Measurements from ENCODE around the gene KIFBP.
"Not testable (repeated sequence)": the region's sequence is repeated elsewhere in the genome, so short reads cannot be mapped to it uniquely, and the experiment has no call there.

KIFBP gene

DNA sequence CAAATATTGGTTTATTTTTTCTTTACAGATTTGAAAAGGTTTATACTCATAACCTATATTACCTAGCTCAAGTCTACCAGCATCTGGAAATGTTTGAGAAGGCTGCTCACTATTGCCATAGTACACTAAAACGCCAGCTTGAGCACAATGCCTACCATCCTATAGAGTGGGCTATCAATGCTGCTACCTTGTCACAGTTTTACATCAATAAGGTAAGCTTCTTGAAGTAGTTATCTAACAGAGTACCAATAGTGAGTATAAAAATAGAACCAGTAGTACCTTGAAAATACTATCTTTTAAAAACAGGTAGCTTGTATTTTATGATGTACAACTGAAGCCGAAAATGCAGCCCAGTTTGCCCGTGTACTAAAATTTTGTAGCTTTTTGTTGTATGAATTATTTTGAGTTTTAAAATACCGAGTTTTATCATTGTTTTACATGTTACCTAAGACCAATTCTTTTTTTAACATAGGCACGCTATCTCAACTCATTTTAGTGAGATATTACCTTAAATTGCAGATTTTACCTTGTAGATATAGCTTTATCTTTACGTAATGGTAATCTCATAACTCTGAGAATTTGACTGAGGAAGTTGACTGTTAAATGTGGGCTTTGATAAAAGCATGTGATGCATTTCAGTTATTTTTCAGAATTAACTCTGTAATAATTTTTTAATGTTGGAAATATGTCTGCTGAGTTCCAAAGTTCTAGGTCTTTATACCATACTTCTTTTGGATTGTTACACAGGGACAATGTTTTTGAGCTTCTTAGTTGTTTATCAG lies 17.3 kb downstream of the KIFBP start:
- DNase-seq = no peak

DNA sequence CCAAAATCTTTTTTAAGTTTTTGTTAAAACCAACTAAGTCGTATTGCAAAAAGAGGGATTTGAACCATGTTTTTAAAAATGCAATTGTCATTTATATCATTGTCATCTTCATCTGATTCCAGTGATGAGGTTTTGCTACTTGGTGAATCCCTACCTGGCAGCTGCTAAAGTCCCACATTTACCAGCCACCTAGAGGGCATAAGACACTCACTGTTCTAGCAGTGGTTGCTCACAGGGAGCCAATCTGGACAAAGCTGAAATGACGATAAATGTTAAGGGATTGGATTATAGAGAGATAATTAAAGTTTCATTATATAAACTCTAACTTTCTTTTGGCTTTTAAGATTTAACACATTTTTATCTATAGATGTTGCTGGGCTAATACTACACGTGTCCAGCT lies 18.7 kb downstream of the KIFBP start:
- no peak for DNase-seq

DNA sequence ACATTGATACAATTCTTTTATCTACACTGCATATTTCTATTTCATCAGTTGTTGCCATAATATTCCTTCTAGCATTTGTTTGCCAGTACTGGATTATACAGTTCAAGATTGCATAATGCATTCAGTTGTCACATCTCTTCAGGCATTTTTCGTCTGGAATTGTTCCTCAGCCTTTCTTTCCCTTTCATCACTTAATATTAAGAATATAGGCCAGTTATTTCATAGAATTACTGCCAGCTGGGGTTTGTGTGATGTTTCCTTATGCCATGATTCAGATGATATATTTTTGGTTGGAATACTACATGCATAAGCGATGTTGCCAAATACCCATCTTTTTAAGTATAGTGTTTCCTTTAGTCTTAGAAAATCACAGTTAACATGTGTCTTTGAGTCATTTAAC lies 20.8 kb downstream of the KIFBP start:
- peak; percentile 74 for DNase-seq

DNA sequence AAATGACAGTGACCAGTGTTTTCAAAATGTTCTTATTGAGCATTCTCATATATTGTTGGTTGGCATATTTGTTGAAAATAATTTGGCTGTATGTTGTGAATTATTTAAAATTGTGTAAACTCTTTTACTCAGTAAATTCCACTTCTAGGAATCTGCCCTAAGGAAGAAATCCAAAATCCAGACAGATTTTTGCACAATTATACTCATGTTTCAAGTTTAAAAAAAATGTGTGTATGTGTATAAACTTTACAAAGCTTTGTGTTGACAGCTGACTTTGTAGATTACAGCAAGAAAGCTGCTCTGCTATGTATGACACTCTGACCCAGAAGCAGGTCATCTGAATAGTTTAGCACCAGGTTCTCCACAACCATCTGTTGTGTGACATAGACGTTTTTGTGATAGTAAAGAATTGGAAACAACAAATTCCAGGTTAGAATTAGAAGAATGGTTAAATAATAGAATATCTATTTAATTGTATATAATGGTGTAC lies 21.6 kb downstream of the KIFBP start:
- DNase-seq = no peak

DNA sequence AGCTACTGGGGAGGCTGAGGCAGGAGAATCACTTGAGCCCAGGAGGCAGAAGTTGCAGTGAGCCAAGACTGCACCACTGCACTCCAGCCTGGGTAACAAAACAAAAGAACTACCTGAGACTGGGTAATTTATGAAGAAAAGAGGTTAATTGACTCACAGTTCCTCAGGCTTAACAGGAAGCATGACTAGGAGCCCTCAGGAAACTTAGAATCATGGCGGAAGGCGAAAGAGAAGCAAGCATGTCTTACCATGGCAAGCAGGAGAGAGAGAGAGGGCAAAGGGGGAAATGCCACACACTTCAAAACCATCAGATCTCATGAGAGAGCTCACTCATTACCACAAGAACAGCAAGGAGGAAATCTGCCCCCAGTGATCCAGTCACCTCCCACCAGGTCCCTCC lies 24.2 kb downstream of the KIFBP start:
- DNase-seq = not testable (repeated sequence)

DNA sequence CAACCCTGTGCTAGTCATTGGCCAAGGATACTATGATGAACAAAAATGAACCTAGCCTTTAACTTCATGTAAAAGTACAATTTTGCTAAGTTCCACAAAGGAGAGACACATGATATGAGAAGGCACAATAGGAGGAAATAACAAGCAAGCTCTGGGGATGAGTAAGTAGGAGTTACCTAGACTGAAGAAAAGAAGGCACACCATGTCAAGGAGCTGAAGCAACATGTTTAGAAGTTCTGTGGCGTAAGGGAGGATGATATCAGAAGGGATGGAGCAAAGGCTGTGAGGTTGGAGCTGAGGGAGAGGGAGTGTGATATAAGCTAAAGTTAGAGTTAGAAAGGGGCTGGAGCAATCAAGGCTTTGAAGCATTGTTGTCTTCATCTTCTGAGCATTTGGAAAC lies 25.6 kb downstream of the KIFBP start:
- DNase-seq = no peak

DNA sequence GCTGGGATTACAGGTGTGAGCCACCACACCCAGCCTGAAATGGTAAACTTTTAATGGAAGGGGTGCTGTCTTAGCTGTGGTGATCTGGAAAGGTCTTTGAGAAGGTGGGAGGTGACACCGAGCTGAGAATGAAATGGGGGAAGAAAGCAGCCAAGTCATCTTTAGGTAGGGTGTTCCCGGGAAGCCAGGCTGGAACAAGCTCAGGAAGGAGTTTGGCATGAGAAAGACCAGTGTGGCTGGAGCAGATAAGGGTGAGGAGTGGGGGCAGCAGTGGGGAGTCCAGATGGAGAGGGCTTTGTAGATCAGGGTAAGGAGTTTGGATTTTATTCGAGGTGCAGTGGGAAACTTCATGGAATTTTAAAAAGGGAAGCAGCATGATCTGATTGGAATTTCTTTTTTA lies 30.0 kb downstream of the KIFBP start:
- no peak for DNase-seq

DNA sequence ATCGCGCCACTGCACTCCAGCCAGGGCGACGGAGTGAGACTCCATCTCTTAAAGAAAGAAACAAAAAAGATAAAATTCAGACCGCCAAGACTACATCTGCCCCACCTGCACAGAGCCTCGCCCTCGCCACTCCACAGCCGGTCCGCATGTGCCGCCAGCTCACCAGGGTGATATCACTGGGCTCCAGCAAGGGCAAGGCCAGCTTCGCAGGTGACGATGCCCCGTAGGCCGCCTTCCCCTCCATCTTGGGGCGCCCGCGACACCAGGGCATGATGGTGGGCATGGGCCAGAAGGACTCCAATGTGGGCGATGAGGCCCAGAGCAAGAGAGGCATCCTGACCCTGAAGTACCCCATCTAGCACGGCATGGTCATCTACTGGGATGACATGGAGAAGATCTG lies 34.0 kb downstream of the KIFBP start:
- DNase-seq = no peak

DNA sequence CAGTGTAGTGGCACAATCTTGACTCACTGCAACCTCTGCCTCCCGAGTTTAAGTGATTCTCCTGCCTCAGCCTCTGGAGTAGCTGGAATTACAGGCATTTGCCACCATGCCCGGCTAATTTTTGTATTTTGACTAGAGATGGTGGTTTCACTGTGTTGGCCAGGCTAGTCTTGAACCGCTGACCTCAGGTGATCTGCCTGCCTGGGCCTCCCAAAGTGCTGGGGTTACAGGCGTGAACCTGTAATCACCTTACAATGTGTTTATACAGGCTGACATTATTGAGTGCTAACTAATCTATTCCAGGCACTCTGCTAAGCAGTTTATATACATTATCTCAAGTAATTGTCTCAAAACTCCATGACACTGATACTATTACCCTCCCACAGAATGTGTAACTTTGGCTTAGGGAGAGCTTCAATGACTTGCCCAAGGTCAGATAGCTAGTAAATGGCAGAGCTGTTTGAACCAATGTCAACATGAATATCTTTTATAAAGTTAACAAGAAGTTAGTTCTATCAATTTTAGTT lies 36.8 kb downstream of the KIFBP start:
- no peak for DNase-seq

DNA sequence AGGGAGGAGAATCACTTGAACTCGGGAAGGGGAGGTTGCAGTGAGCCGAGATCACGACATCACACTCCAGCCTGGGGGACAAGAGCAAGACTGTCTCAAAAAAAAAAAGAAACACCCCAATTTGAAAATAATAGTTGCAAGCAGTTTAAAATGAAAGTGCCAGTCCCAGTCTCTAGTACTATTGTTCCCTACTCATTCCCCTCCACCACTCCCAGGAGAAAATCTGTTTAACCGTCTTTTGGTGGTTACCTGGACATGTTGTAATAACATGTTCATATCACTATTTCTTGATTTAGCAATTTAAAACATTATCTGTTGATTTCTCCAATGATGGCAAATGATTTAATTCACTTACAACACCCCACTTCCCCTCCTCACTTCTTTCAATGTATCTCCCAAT lies 44.7 kb downstream of the KIFBP start:
- no peak for DNase-seq

DNA sequence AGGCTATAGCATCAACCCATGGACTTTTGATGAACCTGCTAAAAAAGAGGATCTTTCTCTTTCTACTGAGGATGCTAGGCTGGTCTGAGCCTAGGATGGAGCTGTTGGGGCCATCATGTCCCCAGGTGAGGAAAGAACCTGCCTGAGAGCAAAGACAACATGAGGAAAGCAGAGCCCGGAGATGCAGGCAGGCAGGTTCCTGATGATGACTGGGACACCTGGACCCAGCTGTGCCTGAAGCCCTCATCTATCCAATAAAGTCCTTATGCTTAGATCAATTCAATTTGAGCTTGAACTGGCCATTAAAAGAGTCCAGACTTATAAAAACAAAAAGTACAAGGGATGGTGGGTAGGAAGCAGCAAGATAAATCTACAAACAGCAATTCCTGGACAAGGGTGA lies 48.9 kb downstream of the KIFBP start:
- DNase-seq = no peak

DNA sequence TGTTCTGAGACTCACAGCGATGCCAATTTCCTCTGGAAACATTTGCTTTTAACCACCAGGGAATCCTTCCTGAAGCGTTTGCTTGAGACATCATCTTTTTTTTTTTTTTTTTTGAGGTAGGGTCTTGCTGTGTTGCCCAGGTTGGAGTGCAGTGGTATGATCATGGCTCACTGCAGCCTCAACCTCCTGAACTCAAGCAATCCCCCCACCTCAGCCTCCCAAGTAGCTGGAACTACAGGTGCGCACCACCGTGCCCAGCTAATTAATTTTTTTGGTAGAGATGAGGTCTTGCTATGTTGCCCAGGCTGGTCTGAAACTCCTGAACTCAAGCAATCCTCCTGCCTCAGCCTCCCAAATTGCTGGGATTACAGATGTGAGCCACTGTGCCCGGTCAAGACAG lies 52.3 kb downstream of the KIFBP start:
- not testable (repeated sequence) for DNase-seq

DNA sequence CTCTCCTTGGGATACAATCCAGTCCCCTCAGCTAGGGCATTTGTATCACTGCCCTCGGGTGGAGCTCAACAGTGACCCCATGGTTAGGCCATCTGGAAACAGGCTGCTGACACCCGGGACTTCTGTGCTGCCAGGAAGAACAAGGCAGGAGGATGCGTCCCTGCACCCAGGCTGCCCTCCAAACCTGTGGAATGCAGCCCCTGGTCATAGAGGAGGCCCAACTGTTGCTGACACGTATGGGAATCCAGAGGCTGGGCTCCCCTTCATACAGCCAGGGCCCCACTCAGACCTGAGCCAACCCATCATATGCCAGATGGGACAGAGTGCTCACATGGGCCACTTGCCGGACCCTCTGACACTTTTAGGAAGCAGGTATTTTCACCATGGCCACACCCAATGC lies 53.8 kb downstream of the KIFBP start:
- DNase-seq = no peak

DNA sequence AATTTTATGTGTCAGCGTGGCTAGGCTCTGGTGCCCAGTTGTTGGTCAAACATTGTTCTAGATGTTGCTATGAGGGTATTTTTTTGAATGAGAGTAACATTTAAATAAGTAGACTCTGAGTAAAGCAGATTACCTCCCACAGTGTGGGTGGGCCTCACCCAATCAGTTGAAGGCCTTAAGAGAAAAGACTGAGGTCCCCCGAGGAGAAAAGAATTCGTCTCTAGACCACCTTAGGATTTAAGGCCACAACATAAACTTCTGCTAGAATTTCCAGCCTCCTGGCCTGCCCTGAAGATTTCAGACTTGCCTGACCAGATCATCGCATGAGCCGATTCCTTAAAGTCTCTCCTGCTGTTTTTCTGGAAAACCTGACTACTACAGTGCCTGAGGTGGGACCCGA lies 54.2 kb downstream of the KIFBP start:
- no peak for DNase-seq

DNA sequence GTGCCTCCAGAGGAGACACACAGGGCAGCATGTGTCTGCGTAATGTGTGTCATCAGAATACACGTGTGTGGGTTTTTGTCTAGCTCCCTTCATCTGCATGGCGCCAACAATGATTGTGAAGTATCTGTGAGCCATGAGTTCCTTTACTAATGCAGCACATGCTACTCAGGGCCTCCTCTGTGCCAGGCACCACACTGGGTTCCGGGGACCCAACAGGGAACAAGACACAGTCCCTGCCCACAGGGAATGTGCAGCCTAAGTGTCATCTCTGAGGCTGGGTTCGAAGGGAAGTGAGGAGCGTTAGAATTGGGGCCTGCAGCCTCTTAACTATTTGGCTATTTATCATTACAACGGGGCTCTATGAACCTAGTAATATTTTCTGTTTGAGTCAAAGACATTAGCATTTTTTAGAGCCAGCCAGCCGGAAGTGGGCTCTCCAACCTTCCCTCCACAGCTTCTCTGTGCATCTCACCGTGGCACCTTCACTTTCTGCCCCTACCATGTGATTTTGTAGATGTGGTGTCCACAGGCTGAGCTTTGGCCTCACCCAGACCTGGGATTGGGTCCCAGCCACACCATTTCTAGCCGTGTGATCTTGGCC lies 55.4 kb downstream of the KIFBP start:
- no peak for DNase-seq

DNA sequence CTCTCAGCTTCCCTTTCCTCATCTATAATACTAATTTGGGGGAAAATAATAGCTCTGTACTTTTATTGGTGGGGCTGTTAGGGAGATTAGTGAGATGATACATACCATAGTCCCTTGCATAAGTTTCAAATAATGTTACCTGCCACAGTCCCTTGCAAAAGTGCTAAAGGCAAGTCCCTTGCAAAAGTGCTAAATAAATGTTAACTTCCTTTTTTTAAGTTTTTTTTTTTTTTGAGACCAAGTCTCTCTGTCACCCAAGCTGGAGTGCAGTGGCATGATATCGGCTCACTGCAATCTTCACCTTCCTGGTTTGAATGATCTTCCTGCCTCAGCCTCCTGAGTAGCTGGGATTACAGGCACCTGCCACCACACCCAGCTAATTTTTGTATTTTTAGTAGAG lies 55.9 kb downstream of the KIFBP start:
- no peak for DNase-seq

DNA sequence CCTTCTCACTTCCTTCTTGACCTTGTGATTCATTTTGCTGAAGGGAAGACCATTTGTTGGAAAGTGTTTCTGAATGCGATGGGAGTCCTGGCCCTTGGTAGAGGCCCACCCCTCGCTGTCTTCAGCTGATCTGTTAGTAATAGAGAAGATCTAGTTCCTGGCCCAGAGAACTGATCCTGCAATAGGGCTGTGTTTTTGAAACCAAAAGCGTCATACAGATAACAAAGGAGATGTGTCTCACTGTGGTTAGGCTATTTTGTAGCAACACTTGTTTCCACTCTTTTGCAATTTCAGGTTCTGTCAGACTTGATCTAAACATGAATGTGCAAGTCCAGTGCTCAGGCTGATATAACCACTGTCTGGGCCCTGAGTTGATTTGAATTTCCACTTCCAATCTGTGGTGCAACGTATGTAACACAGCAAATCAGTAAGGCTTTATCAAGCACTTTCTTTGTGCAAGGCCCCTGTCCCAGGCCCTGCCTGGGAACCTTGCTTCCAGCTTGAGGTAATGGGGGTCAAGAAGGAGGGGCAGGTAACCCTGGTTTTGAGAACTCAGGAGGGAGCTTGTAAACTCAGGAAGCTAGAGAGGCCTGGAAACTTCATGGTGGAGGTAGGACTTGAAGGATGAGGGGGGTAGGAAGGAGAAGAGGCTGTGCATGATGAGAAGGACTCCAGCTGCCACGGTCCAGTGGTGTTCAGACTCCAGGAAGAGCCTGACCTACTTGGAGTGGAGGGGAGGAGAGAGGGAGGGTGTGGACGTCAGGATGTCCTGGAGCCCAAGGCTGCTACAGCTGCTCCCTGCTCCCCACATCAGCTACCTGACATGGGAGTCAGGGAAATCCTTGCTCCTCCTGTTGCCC lies 57.1 kb downstream of the KIFBP start:
- DNase-seq = no peak

DNA sequence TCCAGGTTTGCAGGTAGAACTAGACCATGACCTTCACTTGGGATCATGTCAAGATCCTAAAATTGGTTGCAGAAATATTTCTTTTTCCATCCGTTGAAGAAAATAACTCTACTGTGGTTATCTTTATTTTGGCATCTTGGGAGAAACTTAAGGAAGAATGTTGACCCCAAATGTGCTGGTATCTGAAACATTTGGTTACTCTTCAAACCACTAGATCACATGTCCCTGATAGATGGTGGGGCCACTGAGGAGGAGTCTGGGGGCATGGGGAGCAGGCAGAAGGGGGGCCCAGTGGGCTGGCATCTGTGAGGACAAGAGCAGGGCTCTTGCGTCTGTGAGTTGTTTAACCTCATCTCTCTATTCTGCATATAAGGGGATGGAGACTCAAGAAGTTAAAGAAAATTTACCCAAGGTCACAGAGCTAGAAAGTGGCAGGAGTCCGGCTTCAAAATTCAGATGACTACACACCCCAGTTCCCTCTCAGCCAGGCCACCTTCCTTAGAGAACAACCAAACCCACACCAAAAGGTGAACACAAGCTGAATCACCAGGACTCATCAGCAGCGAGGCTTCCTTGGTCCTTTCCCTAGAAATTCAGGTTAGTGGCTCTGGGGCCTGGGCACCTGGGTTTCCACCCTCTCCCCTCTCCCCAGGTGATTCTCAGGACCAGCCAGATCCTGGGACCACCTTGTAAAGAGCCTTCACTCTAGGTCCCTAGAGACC lies 58.7 kb downstream of the KIFBP start:
- DNase-seq = no peak

DNA sequence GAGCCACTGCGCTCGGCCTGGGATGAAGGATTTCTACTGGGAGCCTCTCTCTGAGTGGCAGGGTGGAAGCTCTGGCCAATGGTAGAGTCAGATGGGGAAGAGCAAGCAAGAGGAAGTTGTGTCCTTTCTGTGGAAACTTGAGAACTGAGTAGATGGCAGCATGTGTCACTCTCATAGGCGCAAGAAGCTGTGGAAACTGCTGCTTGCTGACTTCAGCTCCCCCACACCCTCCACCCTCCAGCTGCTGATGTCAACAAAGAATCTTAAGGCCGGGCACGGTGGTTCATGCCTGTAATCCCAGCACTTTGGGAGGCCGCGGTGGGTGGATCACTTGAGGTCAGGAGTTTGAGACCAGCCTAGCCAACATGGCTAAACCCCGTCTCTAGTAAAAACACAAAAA lies 59.5 kb downstream of the KIFBP start:
- DNase-seq = no peak

DNA sequence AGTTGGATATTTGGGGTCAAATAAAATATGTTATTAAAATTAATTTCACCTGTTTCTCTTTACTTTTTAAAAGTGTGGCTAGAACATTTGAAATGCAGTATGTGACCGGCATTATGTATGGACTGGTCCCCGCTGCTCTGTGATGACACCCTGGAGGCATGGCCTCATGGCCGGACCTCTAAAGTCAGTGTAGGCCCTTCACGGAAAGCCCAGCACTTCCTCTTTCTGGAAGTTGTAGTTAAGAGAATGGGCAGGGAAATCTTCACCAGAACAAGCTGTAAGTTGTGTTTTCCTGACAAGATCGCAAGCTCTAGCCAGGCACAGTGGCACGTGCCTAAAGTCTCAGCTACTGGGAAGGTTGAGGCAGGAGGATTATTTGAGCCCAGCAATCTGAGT lies 61.0 kb downstream of the KIFBP start:
- no peak for DNase-seq

DNA sequence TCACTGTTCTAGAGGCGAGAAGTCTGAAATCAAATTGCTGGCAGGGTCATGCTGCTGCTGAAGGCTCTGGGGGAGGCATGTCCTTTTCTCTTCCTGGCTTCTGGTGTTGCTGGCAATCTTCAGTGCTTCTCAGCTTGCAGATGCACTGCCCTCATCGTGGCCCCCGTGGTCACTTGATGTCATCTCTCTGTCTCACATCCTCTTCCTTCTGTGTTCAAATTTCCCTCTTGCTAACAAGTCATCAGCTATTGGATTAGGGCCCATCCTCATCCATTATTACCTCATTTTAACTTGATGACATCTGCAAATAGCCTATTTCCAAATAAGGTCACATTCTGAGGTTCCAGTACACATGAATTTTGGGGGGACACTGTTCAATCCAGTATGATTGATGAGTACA lies 62.7 kb downstream of the KIFBP start:
- peak; percentile 38 for DNase-seq

DNA sequence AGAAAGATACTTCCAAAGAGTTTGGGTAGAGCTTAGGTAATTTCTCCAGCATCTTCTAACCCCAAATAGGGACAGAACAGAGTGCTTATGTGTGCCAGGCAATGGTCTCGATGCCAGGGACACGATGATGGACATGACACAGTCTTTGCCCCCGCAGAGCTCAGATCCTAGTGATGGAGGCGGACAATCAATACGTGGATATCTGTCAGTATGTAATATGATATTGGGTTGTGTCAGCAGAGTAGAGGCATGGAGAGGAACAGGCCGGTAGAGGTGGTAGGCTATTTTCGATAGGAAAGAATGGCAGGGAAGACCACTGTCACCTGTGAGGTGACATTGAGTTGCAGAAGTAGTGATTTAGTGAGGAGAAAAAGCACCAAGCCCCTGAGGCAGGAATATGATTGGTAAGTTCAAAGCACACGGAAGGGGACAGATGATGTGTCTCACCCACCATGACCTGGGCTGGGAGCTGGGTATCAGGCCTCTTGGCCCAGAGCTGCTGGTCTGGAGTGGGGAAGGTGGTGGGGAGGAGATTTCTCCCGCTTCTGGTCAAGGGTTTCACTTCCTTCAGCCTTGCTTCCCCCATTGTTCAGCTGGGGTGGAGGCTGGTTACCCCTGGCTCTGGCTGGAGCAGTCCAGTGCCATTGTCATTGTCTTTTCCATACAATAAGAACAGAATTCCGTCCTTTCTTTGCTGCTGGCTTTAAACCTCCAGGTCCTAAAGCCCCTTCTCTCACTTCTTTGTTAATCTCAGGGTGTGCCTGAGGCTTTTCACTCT lies 63.3 kb downstream of the KIFBP start:
- no peak for DNase-seq
